AG04450 (cell line): ENCODE measurements around the gene SHC4. TPM values are rescaled to one million over a fixed set of nuclear protein-coding genes. Genes with fewer than 3 reads are reported as not detected.

Experiments used
- CTCF ChIA-PET: fragments of 300-600, 350-600 bp; formaldehyde crosslinking; extraction: SDS; loops from one replicate; lab custom pipeline; 2022; ENCODE audit warnings: antibody characterized with exemption, inconsistent platforms; lab: Charles Lee
- POLR2A ChIA-PET: fragments of 350-600 bp; formaldehyde crosslinking; extraction: SDS; loops from one replicate; lab custom pipeline; 2021; ENCODE audit warnings: antibody characterized with exemption, inconsistent platforms; lab: Yijun Ruan, JAX
- DNase-seq: peaks from one replicate; pipeline ENCODE4 v3.0.0-alpha.2; 2011; ENCODE audit warnings: low read depth, low spot score
- H3K27ac ChIP-seq: one replicate; pipeline ENCODE4 v1.5.1; 2012; ENCODE audit warnings: low read depth, low read length, control low read depth
- H3K27me3 ChIP-seq: one replicate; pipeline ENCODE4 v1.6.0; 2012; ENCODE audit warnings: low read length; ENCODE audit not compliant: control insufficient read depth, insufficient read depth
- H3K4me3 ChIP-seq: 2 replicates; pipeline ENCODE4 v1.5.1; 2011; ENCODE audit warnings: mild to moderate bottlenecking, low read depth, low read length, control low read depth
- H3K9me3 ChIP-seq: 2 replicates; pipeline ENCODE4 v1.5.1; 2012; ENCODE audit warnings: low read length; ENCODE audit not compliant: control insufficient read depth, insufficient read depth
- CTCF ChIP-seq: IDR thresholded peaks from 2 replicates; pipeline ENCODE4 v1.5.1; 2011; ENCODE audit warnings: low read depth, low read length, control low read depth, inconsistent platforms
- polyA plus RNA-seq: library from polyadenylated mRNA; depleted of rRNA; stranded (reverse); fragments of >200 nt; gene quantifications from 2 replicates; pipeline ENCODE4 v1.2.3, GENCODE V29; 2011

SHC4 gene
- polyA plus RNA-seq, 1 experiment: 5.1 TPM

- ChIA-PET CTCF (interaction anchor here (0.6 to 4.8 kb wide), 3 partner anchors 14 to 158 kb away, joined by 3 to 94 read pairs (median 3); partner anchors contain the start of gene SHC4), POLR2A (no interaction called here)
- no peak for TF ChIP-seq CTCF
- no peak for DNase-seq
- Histone ChIP-seq H3K9me3 (no peaks in the 10 kb centered on the region; the same call in 1 of the 2 replicates), H3K4me3 (no peak overlapping the region), H3K27ac (no peak overlapping the region), H3K27me3 (no peaks in the 10 kb centered on the region)
These were observed 14.9 kb upstream of the SHC4 start for GRCh38 chr15:48978638-48979037.

GRCh38 chr15:48976444-48977088, 12.8 kb upstream of the SHC4 start:
- ChIA-PET CTCF (interaction anchor here (0.6 to 5.0 kb wide), 35 partner anchors 9 to 637 kb away, joined by 3 to 102 read pairs (median 5); partner anchors contain the start of genes EID1, FGF7 and SHC4), POLR2A (interaction anchor here (1.2 to 1.3 kb wide), 2 partner anchors 13 to 51 kb away, joined by 3 to 6 read pairs; partner anchors contain the start of gene SHC4)
- no peak for DNase-seq
- TF ChIP-seq CTCF: no peak
- H3K27me3 ChIP-seq: no peaks in the 10 kb centered on the region
- no peak overlapping the region for H3K4me3 ChIP-seq
- no peaks in the 10 kb centered on the region; the same call in 1 of the 2 replicates for H3K9me3 ChIP-seq
- no peak overlapping the region for H3K27ac ChIP-seq

GRCh38 chr15:48975472-48976419, 12.0 kb upstream of the SHC4 start:
- DNase-seq: no peak
- TF ChIP-seq CTCF: peak; percentile 66
- H3K4me3 ChIP-seq: peak overlapping the region; percentile 57
- no peaks in the 10 kb centered on the region for H3K27me3 ChIP-seq
- no peaks in the 10 kb centered on the region; the same call in 1 of the 2 replicates for H3K9me3 ChIP-seq
- POLR2A ChIA-PET: interaction anchor here (0.5 to 1.3 kb wide), 6 partner anchors 9 to 71 kb away, joined by 3 to 6 read pairs (median 4); partner anchors contain the start of genes SECISBP2L and SHC4
- peak overlapping the region; percentile 21 for H3K27ac ChIP-seq
- CTCF ChIA-PET: interaction anchor here (0.6 to 5.0 kb wide), 59 partner anchors 10 to 1160 kb away, joined by 3 to 102 read pairs (median 4); partner anchors contain the start of genes EID1, FGF7 and SHC4

- POLR2A ChIA-PET: no interaction called here
These were observed 11.2 kb upstream of the SHC4 start for GRCh38 chr15:48974882-48975281.

More at GRCh38 chr15:48974882-48975281, 11.2 kb upstream of the SHC4 start:
- Histone ChIP-seq H3K4me3 (no peak overlapping the region), H3K27me3 (no peaks in the 10 kb centered on the region), H3K9me3 (no peaks in the 10 kb centered on the region; the same call in 1 of the 2 replicates), H3K27ac (no peak overlapping the region)
- CTCF ChIA-PET: interaction anchor here (0.7 to 5.0 kb wide), 36 partner anchors 10 to 1160 kb away, joined by 3 to 102 read pairs (median 5); partner anchors contain the start of genes EID1, FGF7 and SHC4
- TF ChIP-seq CTCF: peak; percentile 24; the same call in 1 of the 2 replicates
- no peak for DNase-seq
